Ureter (tissue), 1 donor: ENCODE results near the gene SRC. TPM values are rescaled to one million over a fixed set of nuclear protein-coding genes. Genes with fewer than 3 reads are reported as not detected.

Source experiments
- DNase-seq: peaks from one replicate; pipeline ENCODE4 v3.0.0-alpha.2; 2020; ENCODE audit warnings: low spot score
- total RNA-seq: library from RNA; stranded (reverse); gene quantifications from one replicate; pipeline ENCODE4 v1.2.4, GENCODE V29; 2023
- donor health status: DM: yes; HTN: yes; CAD: no.

SRC gene
- 166 TPM for total RNA-seq

- DNase-seq, result peak; percentile 93
Observed at GRCh38 chr20:37345339-37346235, at the start of gene SRC. Gene SRC, plus strand, starts transcription at chr20:37346140. Its CDS starts 38,014 bp downstream, at chr20:37384154.

- DNase-seq, result no peak
Observed at GRCh38 chr20:37296371-37296770, 49.6 kb upstream of the SRC start.

- no peak for DNase-seq
Observed at GRCh38 chr20:37297066-37297736, 48.7 kb upstream of the SRC start.

GRCh38 chr20:37298190-37298939 lies 47.6 kb upstream of the SRC start:
- DNase-seq, result no peak

GRCh38 chr20:37299718-37300528 lies 46.0 kb upstream of the SRC start:
- DNase-seq, result no peak

- no peak for DNase-seq
Observed at GRCh38 chr20:37301120-37301519, 44.8 kb upstream of the SRC start.

- no peak for DNase-seq
Observed at GRCh38 chr20:37301558-37301957, 44.4 kb upstream of the SRC start.

- no peak for DNase-seq
Observed at GRCh38 chr20:37302981-37303380, 43.0 kb upstream of the SRC start.

- DNase-seq, result no peak
Observed at GRCh38 chr20:37303637-37304036, 42.3 kb upstream of the SRC start.

- DNase-seq, result no peak
Observed at GRCh38 chr20:37305079-37305478, 40.9 kb upstream of the SRC start.

- no peak for DNase-seq
Observed at GRCh38 chr20:37305839-37306238, 40.1 kb upstream of the SRC start.

- no peak for DNase-seq
Observed at GRCh38 chr20:37308086-37309050, 37.6 kb upstream of the SRC start.

- no peak for DNase-seq
Observed at GRCh38 chr20:37309290-37309689, 36.6 kb upstream of the SRC start.

- DNase-seq, result peak; percentile 75
Observed at GRCh38 chr20:37309936-37310590, 35.9 kb upstream of the SRC start.

GRCh38 chr20:37310951-37311350 lies 35.0 kb upstream of the SRC start:
- DNase-seq, result no peak

- DNase-seq, result no peak
Observed at GRCh38 chr20:37311710-37312355, 34.1 kb upstream of the SRC start.

GRCh38 chr20:37313546-37314091 lies 32.3 kb upstream of the SRC start:
- no peak for DNase-seq

GRCh38 chr20:37314099-37314498 lies 31.8 kb upstream of the SRC start:
- no peak for DNase-seq

- no peak for DNase-seq
Observed at GRCh38 chr20:37314617-37315016, 31.3 kb upstream of the SRC start.
